Measurements from ENCODE around the gene TBC1D17.

Gene TBC1D17

GRCh38 chr19:49843265-49843664, 34.2 kb upstream of the TBC1D17 start:
- TF ChIP-seq CTCF (IDR thresholded peaks at IDR 0.05; ENCODE audit: poor library complexity, severe bottlenecking): no peak
- peaks cover 5% of the 10 kb centered on the region for H3K4me1 ChIP-seq (ENCODE audit: insufficient read depth, poor library complexity, severe bottlenecking)
- H3K27ac ChIP-seq (ENCODE audit: poor library complexity, severe bottlenecking): no peak overlapping the region
- no peak overlapping the region for H3K4me3 ChIP-seq (ENCODE audit: severe bottlenecking)
- no peak for ATAC-seq (ENCODE audit: low read depth)
- H3K36me3 ChIP-seq (ENCODE audit: low read depth): peaks cover 21% of the 10 kb centered on the region; the same call in 1 of the 2 replicates
- no peaks in the 10 kb centered on the region for H3K9me3 ChIP-seq (ENCODE audit: severe bottlenecking)
- H3K27me3 ChIP-seq (ENCODE audit: insufficient read depth, poor library complexity, severe bottlenecking): no peaks in the 10 kb centered on the region
- DNase-seq (ENCODE audit: low spot score): no peak

GRCh38 chr19:49844138-49845095, 33.1 kb upstream of the TBC1D17 start:
- Histone ChIP-seq H3K4me3 (ENCODE audit: severe bottlenecking) (no peak overlapping the region), H3K9me3 (ENCODE audit: severe bottlenecking) (no peaks in the 10 kb centered on the region), H3K27ac (ENCODE audit: poor library complexity, severe bottlenecking) (no peak overlapping the region), H3K27me3 (ENCODE audit: insufficient read depth, poor library complexity, severe bottlenecking) (no peaks in the 10 kb centered on the region), H3K4me1 (ENCODE audit: insufficient read depth, poor library complexity, severe bottlenecking) (peaks cover 12% of the 10 kb centered on the region), H3K36me3 (ENCODE audit: low read depth) (peaks cover 12% of the 10 kb centered on the region; the same call in 1 of the 2 replicates)
- no peak for TF ChIP-seq CTCF (IDR thresholded peaks at IDR 0.05; ENCODE audit: poor library complexity, severe bottlenecking)
- DNase-seq (ENCODE audit: low spot score) (no peak), ATAC-seq (ENCODE audit: low read depth) (no peak)

GRCh38 chr19:49845414-49845813, 32.1 kb upstream of the TBC1D17 start:
- Histone ChIP-seq H3K4me1 (ENCODE audit: insufficient read depth, poor library complexity, severe bottlenecking) (peaks cover 12% of the 10 kb centered on the region), H3K27me3 (ENCODE audit: insufficient read depth, poor library complexity, severe bottlenecking) (no peaks in the 10 kb centered on the region), H3K9me3 (ENCODE audit: severe bottlenecking) (no peaks in the 10 kb centered on the region), H3K36me3 (ENCODE audit: low read depth) (peaks cover 3% of the 10 kb centered on the region; the same call in 1 of the 2 replicates), H3K27ac (ENCODE audit: poor library complexity, severe bottlenecking) (no peak overlapping the region), H3K4me3 (ENCODE audit: severe bottlenecking) (no peak overlapping the region)
- no peak for TF ChIP-seq CTCF (IDR thresholded peaks at IDR 0.05; ENCODE audit: poor library complexity, severe bottlenecking)
- ATAC-seq (ENCODE audit: low read depth) (no peak), DNase-seq (ENCODE audit: low spot score) (no peak)

GRCh38 chr19:49846408-49846807, 31.1 kb upstream of the TBC1D17 start:
- Histone ChIP-seq H3K27ac (ENCODE audit: poor library complexity, severe bottlenecking) (no peak overlapping the region), H3K9me3 (ENCODE audit: severe bottlenecking) (no peaks in the 10 kb centered on the region), H3K4me3 (ENCODE audit: severe bottlenecking) (no peak overlapping the region), H3K4me1 (ENCODE audit: insufficient read depth, poor library complexity, severe bottlenecking) (peaks cover 12% of the 10 kb centered on the region), H3K27me3 (ENCODE audit: insufficient read depth, poor library complexity, severe bottlenecking) (no peaks in the 10 kb centered on the region), H3K36me3 (ENCODE audit: low read depth) (no peaks in the 10 kb centered on the region)
- ATAC-seq (ENCODE audit: low read depth) (no peak), DNase-seq (ENCODE audit: low spot score) (no peak)
- TF ChIP-seq CTCF (IDR thresholded peaks at IDR 0.05; ENCODE audit: poor library complexity, severe bottlenecking): no peak
